Activated CD4-positive, CD25-positive, alpha-beta regulatory T cell treated with anti-CD3 and anti-CD28 coated beads, Interleukin-2, amount 50 U/mL, for 24 hours (primary cell): ENCODE measurements around the gene MORN1.
A peak's percentile ranks its signal among the peaks of the same experiment; 100 is the strongest.

Experiments used
- ATAC-seq, 2 donors: fragments of 150-1000 bp; cut with Tn5 transposase; one replicate each; pipeline ENCODE4 v1.10.0; 2021; ENCODE audit warnings: mild to moderate bottlenecking in 1 of 2, moderate library complexity in 1 of 2

The MORN1 gene

GRCh38 chr1:2404142-2404889 lies 13.0 kb upstream of the MORN1 start:
- no peak for ATAC-seq

DNA sequence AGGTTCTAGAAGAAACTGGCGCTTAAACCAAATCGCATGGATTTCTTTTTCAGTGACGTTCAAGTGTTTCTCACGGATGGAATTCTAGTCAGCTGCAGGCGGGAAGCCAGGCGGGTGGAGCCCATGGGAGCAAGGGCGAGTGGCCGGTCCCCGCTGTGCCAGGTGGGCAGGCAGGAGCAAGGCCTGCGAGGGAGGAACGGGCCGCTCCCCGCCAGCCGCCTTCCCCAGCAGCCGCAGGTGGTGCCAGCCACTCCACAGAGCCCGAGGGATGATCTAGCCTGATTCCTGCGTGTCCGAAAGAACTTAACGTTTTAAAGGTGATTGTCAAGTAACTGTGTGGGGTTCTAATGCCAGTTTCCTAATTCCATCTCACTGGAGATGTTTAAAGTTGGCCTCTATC lies 11.9 kb upstream of the MORN1 start:
- ATAC-seq: no peak

DNA sequence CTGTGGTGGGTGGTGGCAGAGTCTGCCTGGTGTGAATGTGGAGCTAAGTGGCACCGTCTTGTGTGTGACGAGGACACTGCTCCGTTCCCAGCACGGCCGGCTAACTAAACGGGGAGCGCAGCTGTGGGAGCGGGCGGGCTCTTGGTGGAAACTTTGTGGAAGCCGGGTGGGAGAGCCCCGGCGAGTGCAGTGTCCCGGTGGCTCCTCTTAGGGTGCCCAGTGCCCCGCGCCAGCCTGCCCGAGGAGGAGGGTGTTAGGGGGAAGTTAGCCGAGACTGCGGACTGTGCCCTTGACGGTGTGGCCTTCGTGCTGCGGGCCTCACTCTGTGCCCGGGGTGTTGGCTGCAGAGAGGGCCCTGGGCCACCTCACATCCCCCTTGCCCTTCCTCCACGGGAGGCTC lies 11.1 kb upstream of the MORN1 start:
- ATAC-seq: no peak

DNA sequence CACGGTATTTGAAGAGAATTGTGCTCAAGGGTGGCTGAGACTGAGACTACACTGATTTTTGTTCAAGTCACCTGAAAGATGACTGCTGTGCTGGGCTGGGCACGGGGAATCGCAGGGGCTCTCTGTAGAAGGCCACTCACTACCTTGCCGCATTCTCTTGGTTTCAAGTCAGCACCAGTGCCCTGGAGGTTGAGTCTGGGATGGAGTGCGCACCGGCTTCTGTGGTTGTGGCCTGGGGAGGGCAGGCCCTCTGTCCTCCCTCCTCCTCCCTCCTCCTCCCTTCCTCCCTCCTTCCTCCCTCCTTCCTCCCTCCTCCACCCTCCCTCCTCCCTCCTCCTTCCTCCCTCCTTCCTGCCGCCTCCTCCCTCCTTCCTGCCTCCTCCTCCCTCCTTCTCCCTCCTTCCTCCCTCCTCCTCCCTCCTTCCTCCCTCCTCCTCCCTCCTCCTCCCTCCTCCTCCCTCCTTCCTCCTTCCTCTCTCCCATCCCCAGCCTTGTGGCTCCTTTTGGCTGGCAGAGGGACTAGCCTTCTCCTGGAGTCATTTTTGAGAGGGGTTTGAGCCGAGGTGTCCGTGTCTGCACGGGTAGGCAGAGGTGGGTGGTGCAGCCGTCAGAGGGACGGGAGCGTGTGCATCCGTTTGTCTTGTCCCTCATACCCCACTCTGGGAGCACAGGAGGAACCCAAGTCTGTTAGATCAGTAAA lies 9.7 kb upstream of the MORN1 start:
- no peak for ATAC-seq

DNA sequence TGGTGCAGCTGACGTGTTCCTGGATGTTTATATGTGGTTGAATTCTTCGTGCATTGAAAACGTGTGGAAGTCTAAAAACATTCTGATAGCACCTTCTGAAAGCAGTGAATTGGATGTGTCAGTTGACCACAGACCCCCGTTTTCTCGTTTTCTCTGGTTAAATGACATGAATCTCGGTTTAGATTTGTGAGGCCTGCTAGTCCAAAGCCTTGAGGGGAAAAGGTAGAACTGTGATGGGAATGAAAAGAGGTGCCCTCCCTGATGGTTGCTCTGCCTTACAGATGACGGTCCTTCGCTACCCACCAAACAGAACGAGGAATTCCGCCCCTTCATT lies 9.2 kb upstream of the MORN1 start:
- no peak for ATAC-seq

- ATAC-seq: no peak
Observed at GRCh38 chr1:2399890-2400575, 8.7 kb upstream of the MORN1 start.

DNA sequence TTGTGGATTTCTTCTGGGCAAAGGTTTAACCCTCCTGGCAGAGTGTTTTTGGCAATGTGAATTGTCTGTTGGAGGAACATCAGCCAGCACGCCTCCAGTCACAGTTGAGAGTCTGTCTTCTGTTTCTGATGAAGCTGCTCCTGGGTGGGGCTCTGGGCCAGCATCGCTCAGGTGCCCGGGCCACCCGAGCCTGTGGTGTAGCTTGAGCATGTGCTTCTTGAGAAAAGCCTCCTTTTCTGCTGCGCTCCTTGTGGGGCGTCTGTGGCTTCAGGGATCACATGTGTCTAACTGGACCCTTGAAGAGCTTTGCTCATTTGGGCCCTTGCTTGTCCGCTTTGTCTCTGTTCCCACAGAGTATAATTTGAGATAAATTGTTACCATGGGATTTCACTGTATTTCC lies 7.5 kb upstream of the MORN1 start:
- no peak for ATAC-seq

DNA sequence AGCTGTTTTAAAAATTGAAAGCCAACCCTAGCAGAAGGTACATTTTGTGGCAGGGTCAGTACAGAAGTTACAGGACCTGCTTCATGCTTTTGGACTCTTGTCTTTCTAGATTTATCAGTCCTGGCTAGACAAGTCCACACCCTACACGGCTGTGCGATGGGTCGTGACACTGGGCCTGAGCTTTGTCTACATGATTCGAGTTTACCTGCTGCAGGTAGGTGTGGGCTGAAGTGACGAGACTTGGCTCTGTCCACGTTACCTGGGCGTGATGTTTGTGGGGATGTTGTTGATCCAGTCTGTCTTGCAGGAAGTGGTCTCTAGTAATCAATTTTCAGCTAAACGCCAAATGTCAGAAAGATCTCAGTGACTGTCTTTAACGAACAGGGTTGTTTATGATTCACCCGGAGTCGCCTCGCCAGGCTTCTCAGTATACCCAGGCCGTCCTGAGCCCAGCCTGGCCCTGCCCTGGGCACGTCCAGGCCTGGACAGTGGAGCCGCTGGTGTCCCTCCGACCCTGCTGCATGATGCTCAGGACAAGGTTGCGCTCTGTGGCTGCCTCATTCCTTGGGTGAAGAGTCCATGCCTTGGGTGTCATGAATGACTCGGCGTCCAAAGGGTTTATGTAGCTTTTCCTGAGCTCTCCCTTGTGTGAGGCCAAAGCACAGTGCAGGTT lies 5.8 kb upstream of the MORN1 start:
- ATAC-seq: no peak

GRCh38 chr1:2396476-2396875 lies 5.1 kb upstream of the MORN1 start:
- no peak for ATAC-seq

DNA sequence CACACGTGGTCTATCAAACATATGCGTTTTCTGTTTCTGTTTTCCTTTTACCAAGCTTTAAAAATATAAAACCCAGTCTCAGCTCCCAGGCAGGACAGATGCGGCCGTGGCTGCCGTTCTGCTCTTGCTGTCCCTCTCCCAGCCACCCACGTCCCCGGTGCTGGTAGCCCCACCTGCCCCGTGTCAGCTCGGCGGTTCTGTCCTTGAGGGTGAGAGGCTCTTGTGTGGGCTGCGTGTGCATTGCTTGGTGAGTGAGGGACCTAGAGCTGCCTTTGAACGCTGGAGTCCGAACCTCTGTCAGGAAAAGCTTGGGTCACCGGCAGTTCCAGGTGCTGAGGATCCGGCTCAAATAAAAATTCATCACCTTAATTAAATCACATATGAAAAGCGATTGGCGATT lies 4.7 kb upstream of the MORN1 start:
- ATAC-seq: no peak

DNA sequence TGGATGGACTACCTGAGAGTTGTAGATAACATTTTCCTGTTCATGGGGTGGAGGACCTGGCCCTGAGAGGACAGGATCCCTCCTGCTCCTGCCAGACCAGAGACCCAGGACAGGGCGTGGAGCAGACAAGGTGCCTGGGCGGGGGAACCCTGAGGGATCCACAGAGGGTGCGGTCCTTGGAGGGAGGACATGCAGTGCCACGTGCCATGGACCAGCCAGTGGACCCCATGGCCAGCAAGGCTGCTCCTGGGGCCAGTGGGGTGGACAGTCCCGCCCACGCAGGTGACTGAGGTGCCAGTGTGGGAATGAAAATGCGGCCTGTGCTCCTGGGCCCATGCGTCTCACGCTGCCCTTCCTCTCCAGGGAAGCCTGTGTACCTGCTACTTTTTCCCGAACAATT lies 3.9 kb upstream of the MORN1 start:
- ATAC-seq: no peak

DNA sequence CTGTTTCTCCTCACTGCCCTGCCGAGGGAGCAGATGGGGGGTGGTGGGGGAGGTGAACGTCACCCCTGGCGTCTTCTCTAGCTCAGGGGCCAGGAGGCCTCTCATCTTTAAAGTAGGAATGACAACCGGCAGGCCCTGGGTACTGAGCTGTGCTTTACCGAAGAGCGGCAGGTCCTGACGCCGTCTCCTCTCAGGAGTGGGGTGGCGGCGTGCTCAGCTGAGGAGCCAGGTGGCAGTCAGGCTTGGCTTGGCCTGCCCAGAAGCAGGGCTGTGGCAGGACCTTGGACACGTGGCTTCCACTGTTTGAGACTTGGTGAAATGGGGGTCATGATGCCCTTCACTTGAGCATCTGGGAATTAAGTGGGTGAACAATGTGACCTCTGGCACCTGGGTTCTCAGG lies 3.4 kb upstream of the MORN1 start:
- ATAC-seq: no peak

DNA sequence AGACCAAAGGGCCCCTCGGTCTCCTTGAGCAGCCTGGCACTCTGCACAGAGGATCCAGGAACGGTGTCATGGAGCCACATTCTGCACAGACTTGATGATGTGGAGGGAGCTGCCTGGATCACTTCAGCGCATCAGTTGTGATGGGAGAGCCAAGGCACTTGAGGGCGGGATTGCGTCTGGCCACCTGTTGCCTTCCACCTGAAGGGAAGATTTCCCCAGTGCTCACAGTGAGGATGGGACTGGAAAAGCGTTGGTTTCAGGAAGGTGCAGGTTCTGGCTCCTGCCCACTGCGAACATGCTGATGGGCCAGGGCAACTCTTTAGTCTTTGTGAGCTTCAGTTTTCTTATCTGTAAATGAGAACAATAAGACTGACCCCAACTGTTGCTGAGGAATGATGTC lies 2.9 kb upstream of the MORN1 start:
- no peak for ATAC-seq

GRCh38 chr1:2393471-2393877 lies 2.1 kb upstream of the MORN1 start:
- no peak for ATAC-seq

DNA sequence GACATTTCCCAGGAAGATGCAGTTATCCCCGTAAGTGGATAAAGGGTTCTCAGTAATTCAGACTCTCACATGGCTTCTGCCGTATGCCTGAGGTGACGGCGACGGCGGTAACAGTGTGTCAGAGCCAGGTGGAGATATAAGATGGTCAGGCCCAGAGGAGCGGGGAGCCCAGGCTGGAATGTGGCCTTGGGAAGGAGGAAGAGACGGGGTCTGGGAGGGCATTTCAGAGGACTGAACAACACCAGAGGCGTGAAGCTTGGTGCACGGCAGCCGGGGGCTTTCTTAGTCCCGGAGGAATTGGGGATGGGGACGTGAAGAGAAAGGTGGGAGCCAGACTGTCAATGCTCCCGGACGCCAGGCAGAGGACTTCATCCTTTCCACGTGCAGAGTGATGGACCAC lies 1.3 kb upstream of the MORN1 start:
- ATAC-seq: no peak

DNA sequence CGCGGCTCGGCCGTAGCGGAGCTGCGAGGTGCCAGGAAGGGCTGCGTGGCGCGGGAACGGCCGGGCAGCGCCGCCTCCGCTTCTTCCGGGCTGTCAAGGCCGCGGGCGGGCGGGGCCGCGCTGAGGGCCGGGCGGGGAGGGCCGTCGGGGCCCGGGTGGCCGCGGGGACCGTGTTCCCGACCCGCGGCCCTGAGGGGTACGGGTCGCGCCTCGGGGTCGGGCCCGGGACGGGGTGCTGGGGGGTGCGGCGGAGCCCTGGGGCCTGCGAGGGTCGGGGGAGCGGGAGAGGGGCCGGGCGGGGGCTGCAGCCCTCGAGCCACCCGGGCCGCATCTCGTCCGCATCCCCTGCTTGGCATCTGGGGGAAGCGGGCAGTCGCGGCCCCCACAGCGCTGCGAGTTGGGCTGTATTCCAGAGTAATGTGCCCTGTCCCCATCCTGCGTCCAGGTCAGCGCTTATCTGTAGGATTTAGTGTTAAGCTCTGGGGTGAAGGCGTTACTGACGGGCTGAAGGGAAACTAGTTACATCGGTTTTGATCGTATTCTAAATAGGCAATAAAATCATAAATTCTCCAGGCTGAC lies 666 bp upstream of the MORN1 start:
- ATAC-seq: peak in 1 of 2 donors; percentile 9

- no peak for ATAC-seq
Observed at GRCh38 chr1:2389644-2390043, 1.7 kb downstream of the MORN1 start.

GRCh38 chr1:2388004-2388913 lies 3.1 kb downstream of the MORN1 start:
- no peak for ATAC-seq

DNA sequence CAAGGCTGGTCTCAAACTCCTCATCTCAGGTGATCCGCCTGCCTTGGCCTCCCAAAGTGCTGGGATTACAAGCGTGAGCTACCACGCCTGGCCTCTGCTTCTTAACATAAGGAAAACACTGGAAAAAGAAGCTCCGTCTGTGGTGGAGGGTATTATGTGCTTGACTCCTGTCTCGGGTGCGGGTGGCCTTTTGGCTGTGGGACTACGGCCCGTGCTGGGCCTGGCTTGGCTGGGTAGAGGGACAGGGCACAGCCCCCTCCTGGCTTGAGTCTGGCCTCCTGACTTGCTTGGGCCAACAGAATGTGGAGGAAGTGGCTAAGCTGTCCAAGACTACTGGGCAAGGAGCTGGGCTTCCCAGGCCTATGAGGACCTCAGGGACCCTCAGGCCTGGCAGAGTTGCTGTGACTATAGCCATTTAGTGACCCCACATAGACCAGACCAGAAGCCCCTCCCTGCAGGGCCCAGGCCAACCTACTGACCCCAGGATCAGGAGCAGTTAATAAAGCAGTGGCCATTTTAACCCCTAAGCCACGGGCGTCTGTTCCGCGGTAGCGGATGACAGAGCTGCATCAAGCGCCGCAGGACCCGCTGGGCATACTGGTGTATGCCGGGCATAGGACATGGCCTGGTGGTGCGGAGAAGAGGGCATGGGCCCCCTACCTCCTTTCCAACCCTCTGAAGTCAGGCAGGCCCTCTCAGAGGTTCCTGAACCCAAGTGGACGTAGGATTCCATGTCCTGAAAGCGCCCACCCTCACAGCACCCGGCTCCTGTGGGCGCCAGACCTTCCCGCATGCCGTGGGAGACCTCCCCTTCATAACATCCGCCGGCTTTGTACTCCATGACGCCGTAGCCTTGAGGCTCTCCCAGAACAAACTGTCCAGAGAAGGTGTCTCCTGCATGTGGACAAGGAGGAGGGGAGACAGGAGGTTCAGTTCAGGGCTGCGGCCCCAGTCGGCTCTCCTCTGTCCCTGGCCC lies 4.4 kb downstream of the MORN1 start:
- no peak for ATAC-seq

DNA sequence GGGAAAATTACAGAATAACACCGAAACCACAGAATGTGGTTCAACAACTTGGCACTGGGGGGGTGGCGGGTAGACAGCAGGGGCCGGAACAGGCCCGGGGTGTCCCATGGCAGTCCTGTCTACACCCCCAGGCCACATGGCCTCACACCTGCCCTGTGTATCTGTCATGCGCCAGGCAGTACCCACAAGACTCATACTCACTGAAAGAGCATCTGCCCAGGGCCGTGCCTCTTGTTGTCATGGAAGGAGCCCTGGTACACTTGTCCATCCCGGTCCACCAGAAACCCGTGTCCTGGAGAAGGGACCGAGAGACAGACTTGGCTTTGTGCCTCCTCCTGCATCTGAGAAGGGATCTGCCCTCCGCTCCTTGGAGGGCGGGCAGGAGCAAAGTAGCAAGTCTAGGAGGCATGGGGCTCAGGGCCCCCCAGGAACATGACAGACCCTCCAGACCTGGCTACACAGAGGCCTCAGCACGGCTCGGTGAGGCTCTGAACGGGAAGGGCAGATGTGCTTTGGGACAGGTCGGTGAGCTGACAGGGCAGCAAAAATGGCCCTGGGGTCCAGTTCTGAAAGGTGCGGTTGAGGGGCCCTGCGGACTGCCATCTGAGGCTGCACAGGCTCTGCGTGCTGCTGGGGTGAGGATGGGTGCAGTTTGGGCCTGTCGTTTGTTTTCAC lies 5.6 kb downstream of the MORN1 start:
- no peak for ATAC-seq
